Spleen (tissue), 11 donors: ENCODE results near the gene KCNQ1. TPM values are rescaled to one million over a fixed set of nuclear protein-coding genes. Genes with fewer than 3 reads are reported as not detected.
A peak's percentile ranks its signal among the peaks of the same experiment; 100 is the strongest.

Experiments used
- DNase-seq: peaks from one replicate; pipeline ENCODE4 v3.0.0-alpha.2; 2020
- H3K27ac ChIP-seq, 8 donors: fragments of 200-600 bp; sonication (generic) in 7 of 8; 1 replicate in 4 of 8; 2 replicates in 4 of 8; pipeline versions ENCODE4 v1.5.0 to v1.8.0; 2016 to 2021; ENCODE audit warnings: inconsistent platforms in 4 of 8, mild to moderate bottlenecking in 4 of 8, moderate library complexity in 1 of 8
- H3K27me3 ChIP-seq, 7 donors: fragments of 200-600 bp; sonication (generic) in 6 of 7; replicated peaks in 1 of 7; 1 replicate in 4 of 7; 2 replicates in 3 of 7; pipeline versions ENCODE4 v1.5.0 to v1.8.0; 2016 to 2021; ENCODE audit warnings: inconsistent platforms in 3 of 7, mild to moderate bottlenecking in 1 of 7
- H3K36me3 ChIP-seq, 6 donors: fragments of 200-600 bp; sonication (generic) in 5 of 6; 1 replicate in 4 of 6; 2 replicates in 2 of 6; pipeline versions ENCODE4 v1.5.0 to v1.8.0; 2016 to 2021; ENCODE audit warnings: inconsistent platforms in 2 of 6
- H3K4me1 ChIP-seq, 6 donors: fragments of 200-600 bp; sonication (generic) in 5 of 6; 1 replicate in 3 of 6; 2 replicates in 3 of 6; pipeline versions ENCODE4 v1.5.0 to v1.8.0; 2016 to 2021; ENCODE audit warnings: inconsistent platforms in 3 of 6
- H3K4me3 ChIP-seq, 8 donors: fragments of 200-600 bp; sonication (generic) in 7 of 8; 1 replicate in 4 of 8; 2 replicates in 4 of 8; pipeline versions ENCODE4 v1.5.0 to v1.8.0; 2016 to 2021; ENCODE audit warnings: inconsistent platforms in 4 of 8, mild to moderate bottlenecking in 4 of 8, moderate library complexity in 2 of 8
- H3K9me3 ChIP-seq, 8 donors: fragments of 200-600 bp; sonication (generic) in 7 of 8; 1 replicate in 4 of 8; 2 replicates in 4 of 8; pipeline versions ENCODE4 v1.5.0 to v1.8.0; 2016 to 2021; ENCODE audit warnings: inconsistent platforms in 4 of 8
- CTCF ChIP-seq, 11 experiments: fragments of 200-600 bp in 7 of 11; fragments of 450-650 bp in 4 of 11; sonication (generic) in 4 of 11; IDR thresholded peaks in 8 of 11; conservative IDR thresholded peaks in 3 of 11; 1 replicate in 7 of 11; 2 replicates in 4 of 11; pipeline versions ENCODE4 v1.4.0 to v1.8.0; 2016 to 2021; ENCODE audit warnings: antibody characterized with exemption in 11 of 11, inconsistent platforms in 4 of 11, mild to moderate bottlenecking in 1 of 11
- POLR2A ChIP-seq, 3 donors: fragments of 450-650 bp; IDR thresholded peaks; one replicate each; pipeline ENCODE4 v1.5.1; 2017; ENCODE audit warnings: antibody characterized with exemption in 3 of 3, mild to moderate bottlenecking in 1 of 3
- POLR2AphosphoS5 ChIP-seq, 3 donors: sonication (generic); formaldehyde crosslinking; IDR thresholded peaks; one replicate each; pipeline ENCODE4 v1.5.1; 2017; ENCODE audit warnings: antibody characterized with exemption in 3 of 3
- WGBS, 5 donors: extraction: QIAGEN DNeasy Blood & Tissue Kit in 3 of 5; methylation state at CpG; one replicate each; pipeline versions ENCODE4 v1.1.5 to v1.1.7; 2013 to 2018; 5-methylcytosine and 5-hydroxymethylcytosine counted together
- intact Hi-C: fragments of 100-400 bp; cut with DNase I; formaldehyde crosslinking; loops from one replicate; pipeline ENCODE4 v1.15.0; 2023; ENCODE audit warnings: low total_unique reads
- polyA plus RNA-seq, 3 donors: library from polyadenylated mRNA; stranded (reverse); fragments of 200-250 nt; gene quantifications; one replicate each; pipeline ENCODE4 v1.2.1, GENCODE V29; 2013
- total RNA-seq, 7 donors: library from RNA; depleted of rRNA in 3 of 7; stranded (reverse); fragments of >200 nt in 3 of 7; fragmentation: NEBNext Ultra II Directional in 4 of 7; extraction: Animal tissue kit (Norgen Biotek cat#: 25700) in 4 of 7; gene quantifications; one replicate each; pipeline versions ENCODE4 v1.1.0 to v1.2.1, GENCODE V29; 2016 to 2021
- donor health status: healthy with polysubstance abuse.
- donor health status: DM: no; HTN: no; CAD: no; lungs with moderate emphysema.
- donor health status: DM: no; HTN: no; CAD: no.
- donor health status: Bipolar disorder and iron deficiency.
- donor health status: healthy.
- donor health status: DM: no; HTN: no; CAD: no.
- donor health status: DM: yes; HTN: yes; CAD: no.

KCNQ1 gene
- total and polyA plus RNA-seq, 10 donors = 3.3 to 21.6 (median 13.5) TPM

GRCh38 chr11:2565447-2566222 is 120.8 kb downstream of the KCNQ1 start:
- WGBS, 5 donors = 86 to 94% (median 88%) methylated on average over 10 to 13 of the region's 13 CpGs
- H3K4me3 ChIP-seq = no peak overlapping the region
- intact Hi-C loops = no loop called here
- no peak for DNase-seq
- TF ChIP-seq POLR2AphosphoS5 (IDR thresholded peaks at IDR 0.05) = no peak
- no peak for TF ChIP-seq POLR2A (IDR thresholded peaks at IDR 0.05)
- TF ChIP-seq CTCF (IDR thresholded peaks at IDR 0.05 in 8 of 11, conservative IDR thresholded peaks at IDR 0.05 in 3 of 11) = no peak
- peaks cover 0 to 1% (median 0%) of the 10 kb centered on the region in 6 donors for H3K36me3 ChIP-seq
- no peaks in the 10 kb centered on the region for H3K9me3 ChIP-seq
- H3K27me3 ChIP-seq = no peaks in the 10 kb centered on the region
- H3K27ac ChIP-seq = no peak overlapping the region
- peaks cover 0 to 13% (median 0%) of the 10 kb centered on the region in 6 donors for H3K4me1 ChIP-seq

DNA sequence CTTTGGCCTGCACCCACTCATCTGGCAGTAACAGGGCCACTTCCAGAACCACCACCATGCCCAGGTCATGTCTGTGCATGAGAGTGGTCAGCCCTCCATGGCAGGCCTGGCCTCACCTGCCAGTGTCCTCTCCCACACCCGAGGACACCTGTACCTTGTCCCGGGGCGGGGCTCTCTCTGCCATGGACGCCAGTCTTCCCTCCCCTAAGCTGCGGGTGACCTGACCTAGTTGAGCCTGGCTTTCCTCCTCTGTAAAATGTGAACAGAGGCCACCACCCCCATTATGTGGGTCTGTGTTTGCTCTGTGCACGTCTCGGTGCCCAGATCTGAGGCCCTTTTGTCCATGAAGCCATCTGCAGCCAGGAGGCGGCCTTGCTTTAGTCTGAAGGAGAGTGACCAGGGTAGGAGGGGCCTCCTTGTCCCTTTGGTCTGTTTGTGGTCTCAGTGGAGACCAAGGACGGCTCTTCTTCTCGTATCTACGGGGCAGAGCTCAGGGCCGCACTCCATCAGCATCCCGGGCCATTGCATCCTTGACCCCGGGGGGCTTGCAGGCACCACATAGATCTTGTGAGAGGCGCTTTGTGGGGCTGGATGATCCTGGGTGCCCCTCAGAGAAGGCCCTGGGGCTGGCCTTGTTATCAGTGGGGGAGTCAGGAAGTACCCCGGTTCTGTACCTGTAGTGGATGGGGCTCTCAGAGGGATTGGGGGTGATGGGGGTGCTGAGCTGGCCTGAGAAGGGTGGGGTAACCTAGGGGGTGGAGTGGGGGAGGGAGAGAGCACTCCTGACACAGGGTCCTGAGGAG is 121.6 kb downstream of the KCNQ1 start:
- Histone ChIP-seq H3K4me3 (no peak overlapping the region), H3K9me3 (no peaks in the 10 kb centered on the region), H3K27me3 (no peaks in the 10 kb centered on the region), H3K36me3 (peaks cover 0 to 3% (median 0%) of the 10 kb centered on the region in 6 donors), H3K27ac (no peak overlapping the region), H3K4me1 (peaks cover 0 to 9% (median 0%) of the 10 kb centered on the region in 6 donors)
- intact Hi-C loops = no loop called here
- WGBS, 5 donors = 82 to 96% (median 87%) methylated on average over 16 of the region's 16 CpGs
- TF ChIP-seq POLR2A (IDR thresholded peaks at IDR 0.05) (no peak), POLR2AphosphoS5 (IDR thresholded peaks at IDR 0.05) (no peak), CTCF (IDR thresholded peaks at IDR 0.05 in 8 of 11, conservative IDR thresholded peaks at IDR 0.05 in 3 of 11) (no peak)
- DNase-seq = peak; percentile 54

- intact Hi-C loops = no loop called here
- H3K36me3 ChIP-seq = peaks cover 0 to 7% (median 0%) of the 10 kb centered on the region in 6 donors
- WGBS, 5 donors = 75 to 100% (median 85%) methylated on average over 3 to 5 of the region's 5 CpGs
- peaks cover 0 to 7% (median 0%) of the 10 kb centered on the region in 6 donors for H3K4me1 ChIP-seq
- no peaks in the 10 kb centered on the region for H3K9me3 ChIP-seq
- no peak overlapping the region for H3K27ac ChIP-seq
- DNase-seq = peak; percentile 41
- no peaks in the 10 kb centered on the region for H3K27me3 ChIP-seq
- H3K4me3 ChIP-seq = no peak overlapping the region
- TF ChIP-seq POLR2AphosphoS5 (IDR thresholded peaks at IDR 0.05) = no peak
- no peak for TF ChIP-seq CTCF (IDR thresholded peaks at IDR 0.05 in 8 of 11, conservative IDR thresholded peaks at IDR 0.05 in 3 of 11)
- no peak for TF ChIP-seq POLR2A (IDR thresholded peaks at IDR 0.05)
Observed at GRCh38 chr11:2567026-2567671, 122.3 kb downstream of the KCNQ1 start.
